Gastroesophageal sphincter (tissue), 4 donors: ENCODE results near the gene ATP5ME. TPM values are rescaled to one million over a fixed set of nuclear protein-coding genes. Genes with fewer than 3 reads are reported as not detected.

ENCODE experiments used
- ATAC-seq: fragments of 150-250 bp; one replicate; pipeline ENCODE4 v1.9.1; 2016; ENCODE audit warnings: mild to moderate bottlenecking, moderate library complexity
- H3K27ac ChIP-seq, 4 donors: fragments of 200-600 bp; sonication (generic) in 3 of 4; 1 replicate in 3 of 4; 2 replicates in 1 of 4; pipeline ENCODE4 v1.5.1; 2016 to 2019
- H3K27me3 ChIP-seq: fragments of 200-600 bp; sonication (generic); one replicate; pipeline ENCODE4 v1.5.1; 2019
- H3K36me3 ChIP-seq, 2 donors: fragments of 200-600 bp; sonication (generic); one replicate each; pipeline ENCODE4 v1.5.1; 2019; ENCODE audit warnings: control low read depth in 1 of 2
- H3K4me1 ChIP-seq, 3 donors: fragments of 200-600 bp; sonication (generic); 1 replicate in 2 of 3; 2 replicates in 1 of 3; pipeline ENCODE4 v1.5.1; 2016 to 2019; ENCODE audit warnings: control low read depth in 2 of 3
- H3K4me3 ChIP-seq, 2 donors: fragments of 200-600 bp; sonication (generic); one replicate each; pipeline ENCODE4 v1.5.1; 2019; ENCODE audit warnings: mild to moderate bottlenecking in 1 of 2, moderate library complexity in 1 of 2
- H3K9me3 ChIP-seq, 3 donors: fragments of 200-600 bp; sonication (generic); one replicate each; pipeline ENCODE4 v1.5.1; 2017 to 2019; ENCODE audit warnings: control low read depth in 2 of 3
- CTCF ChIP-seq, 4 experiments: fragments of 200-600 bp in 2 of 4; fragments of 450-650 bp in 2 of 4; sonication (generic) in 1 of 4; IDR thresholded peaks; one replicate each; pipeline ENCODE4 v1.5.1; 2017 to 2019; ENCODE audit warnings: antibody characterized with exemption in 4 of 4, mild to moderate bottlenecking in 2 of 4, moderate library complexity in 2 of 4
- EP300 ChIP-seq: sonication (generic); formaldehyde crosslinking; IDR thresholded peaks from one replicate; pipeline ENCODE4 v1.6.1; 2017; ENCODE audit warnings: antibody characterized with exemption, mild to moderate bottlenecking
- POLR2A ChIP-seq, 2 donors: fragments of 450-650 bp; IDR thresholded peaks; one replicate each; pipeline ENCODE4 v1.6.1; 2017; ENCODE audit warnings: antibody characterized with exemption in 2 of 2, mild to moderate bottlenecking in 2 of 2, moderate library complexity in 1 of 2
- POLR2AphosphoS5 ChIP-seq: sonication (generic); formaldehyde crosslinking; IDR thresholded peaks from one replicate; pipeline ENCODE4 v1.6.1; 2017; ENCODE audit warnings: antibody characterized with exemption
- WGBS, 2 donors: methylation state at CpG; one replicate each; pipeline ENCODE4 v1.1.5; 2018; ENCODE audit warnings: low coverage in 1 of 2; 5-methylcytosine and 5-hydroxymethylcytosine counted together
- total RNA-seq, 4 donors: library from RNA; depleted of rRNA; stranded (reverse); fragments of >200 nt; gene quantifications; one replicate each; pipeline ENCODE4 v1.1.0, GENCODE V29; 2016

Gene ATP5ME
- total RNA-seq, 4 donors from 2014 or later = 56.9 to 116 (median 106) TPM

- no peak for TF ChIP-seq CTCF (IDR thresholded peaks at IDR 0.05)
- no peak for TF ChIP-seq EP300
- TF ChIP-seq POLR2AphosphoS5 = no peak
- TF ChIP-seq POLR2A (IDR thresholded peaks at IDR 0.05) = peak in 1 of 2 donors; percentile 10
- ATAC-seq = peak; percentile 8
- Histone ChIP-seq H3K27ac (peak within 1 kb of the TSS in 3 of 4 donors; percentile 80 to 84 (median 81)), H3K4me3 (peak within 1 kb of the TSS; percentile 37 to 62), H3K4me1 (peaks cover 0 to 45% (median 23%) of the 10 kb centered on the region in 3 donors), H3K36me3 (no peaks in the 10 kb centered on the region), H3K9me3 (no peaks in the 10 kb centered on the region), H3K27me3 (peaks cover 56% of the 10 kb centered on the region)
- 0% methylated on average over 2 of the region's 59 CpGs; no CpG with 5 or more reads in 1 of the 2 donors for WGBS, 2 donors
These were observed 15.0 kb upstream of the ATP5ME start, which contains the start of gene SLC49A3 for GRCh38 chr4:688854-689681. Gene SLC49A3 (minus strand): TSS chr4:689151. CDS start chr4:689127, 24 bp downstream.

- peak overlapping the region; percentile 37 to 62 for H3K4me3 ChIP-seq
- ATAC-seq = no peak
- no peaks in the 10 kb centered on the region for H3K36me3 ChIP-seq
- peaks cover 0 to 53% (median 29%) of the 10 kb centered on the region in 3 donors for H3K4me1 ChIP-seq
- H3K27me3 ChIP-seq = peaks cover 56% of the 10 kb centered on the region
- H3K9me3 ChIP-seq = no peaks in the 10 kb centered on the region
- H3K27ac ChIP-seq = peak overlapping the region in 3 of 4 donors; percentile 80 to 84 (median 81)
- TF ChIP-seq EP300 (no peak), CTCF (IDR thresholded peaks at IDR 0.05) (no peak), POLR2A (IDR thresholded peaks at IDR 0.05) (no peak), POLR2AphosphoS5 (no peak)
- no CpG with 5 or more reads among the region's 26 CpGs for WGBS, 2 donors
These were observed 14.1 kb upstream of the ATP5ME start for GRCh38 chr4:687971-688853.

GRCh38 chr4:687048-687970 is 13.2 kb upstream of the ATP5ME start:
- Histone ChIP-seq H3K27me3 (peaks cover 56% of the 10 kb centered on the region), H3K4me1 (peaks cover 0 to 53% (median 29%) of the 10 kb centered on the region in 3 donors), H3K27ac (peak overlapping the region; percentile 12 to 84 (median 80)), H3K36me3 (no peaks in the 10 kb centered on the region), H3K9me3 (no peaks in the 10 kb centered on the region), H3K4me3 (peak overlapping the region in 1 of 2 donors; percentile 62)
- 80% methylated on average over 1 of the region's 38 CpGs; no CpG with 5 or more reads in 1 of the 2 donors for WGBS, 2 donors
- TF ChIP-seq POLR2A (IDR thresholded peaks at IDR 0.05) = peak in 1 of 2 donors; percentile 34
- no peak for TF ChIP-seq CTCF (IDR thresholded peaks at IDR 0.05)
- ATAC-seq = peak; percentile 91

GRCh38 chr4:686413-687040 is 12.5 kb upstream of the ATP5ME start:
- TF ChIP-seq POLR2A (IDR thresholded peaks at IDR 0.05) = no peak
- no peak for TF ChIP-seq CTCF (IDR thresholded peaks at IDR 0.05)
- no peak for TF ChIP-seq POLR2AphosphoS5
- TF ChIP-seq EP300 = no peak
- Histone ChIP-seq H3K27me3 (peaks cover 59% of the 10 kb centered on the region), H3K9me3 (no peaks in the 10 kb centered on the region), H3K27ac (peak overlapping the region in 3 of 4 donors; percentile 80 to 84 (median 81)), H3K36me3 (no peaks in the 10 kb centered on the region), H3K4me1 (peaks cover 0 to 58% (median 29%) of the 10 kb centered on the region in 3 donors), H3K4me3 (no peak overlapping the region)
- no peak for ATAC-seq
- WGBS, 2 donors = 84% methylated on average over 6 of the region's 31 CpGs; no CpG with 5 or more reads in 1 of the 2 donors
